Measurements from ENCODE around the gene SCYL3. TPM values are rescaled to one million over a fixed set of nuclear protein-coding genes. Genes with fewer than 3 reads are reported as not detected.
A peak's percentile ranks its signal among the peaks of the same experiment; 100 is the strongest.

The SCYL3 gene
- total and polyA plus RNA-seq, 2 of the 13 experiments (the other 11 are each of a cell fraction or from before 2014, with no cell fraction given): 3.3 to 4.9 TPM

GRCh38 chr1:169893645-169894423 lies at the start of gene SCYL3 (continued):
- TF ChIP-seq SOX13 (IDR thresholded peaks at IDR 0.05) (no peak), SOX13 (CRISPR knock-in tag; conservative IDR thresholded peaks at IDR 0.05 in 1 of 2, IDR thresholded peaks at IDR 0.05 in 1 of 2) (0 out of 4 replicates have a peak, but pooled peaks of 1 of the 2 experiments have one; percentile 13), DZIP1 (CRISPR knock-in tag; IDR thresholded peaks at IDR 0.05) (no peak), TSC22D2 (CRISPR knock-in tag; IDR thresholded peaks at IDR 0.05; ENCODE audit: borderline replicate concordance) (0 out of 2 replicates have a peak, but pooled peaks have one; percentile 58), RXRB (CRISPR knock-in tag; IDR thresholded peaks at IDR 0.05; ENCODE audit: borderline replicate concordance) (no peak; the same call in 1 of the 2 replicates), REPIN1 (CRISPR knock-in tag; IDR thresholded peaks at IDR 0.05; ENCODE audit: borderline replicate concordance, low read depth) (0 out of 2 replicates have a peak, but pooled peaks have one; percentile 18), ZNF792 (CRISPR knock-in tag; IDR thresholded peaks at IDR 0.05) (0 out of 2 replicates have a peak, but pooled peaks have one; percentile 23), HMG20A (CRISPR knock-in tag; IDR thresholded peaks at IDR 0.05; ENCODE audit: borderline replicate concordance) (0 out of 2 replicates have a peak, but pooled peaks have one; percentile 11), POGK (CRISPR knock-in tag; conservative IDR thresholded peaks at IDR 0.05) (peak; percentile 36; the same call in 1 of the 2 replicates), TFDP2 (CRISPR knock-in tag; IDR thresholded peaks at IDR 0.05) (0 out of 2 replicates have a peak, but pooled peaks have one; percentile 17), ZNF776 (CRISPR knock-in tag; IDR thresholded peaks at IDR 0.05) (0 out of 2 replicates have a peak, but pooled peaks have one; percentile 69), EHMT2 (IDR thresholded peaks at IDR 0.05; ENCODE audit: borderline replicate concordance, low read depth, low read length) (peak; percentile 98), POLR2G (IDR thresholded peaks at IDR 0.05; ENCODE audit: low read depth, low read length) (peak; percentile 91), RFXANK (CRISPR knock-in tag; IDR thresholded peaks at IDR 0.05) (0 out of 2 replicates have a peak, but pooled peaks have one; percentile 59), THAP7 (CRISPR knock-in tag; IDR thresholded peaks at IDR 0.05) (peak; percentile 36; the same call in 1 of the 2 replicates), ZBTB7A (CRISPR knock-in tag; IDR thresholded peaks at IDR 0.05) (peak; percentile 70), ARID4A (CRISPR knock-in tag; IDR thresholded peaks at IDR 0.05; ENCODE audit: borderline replicate concordance) (peak; percentile 74; the same call in 1 of the 2 replicates)

Measured in HepG2 (cell line).